T-helper 17 cell (primary cell): Measurements from ENCODE around the gene COG3. TPM values are rescaled to one million over a fixed set of nuclear protein-coding genes. Genes with fewer than 3 reads are reported as not detected.
A peak's percentile ranks its signal among the peaks of the same experiment; 100 is the strongest.

ENCODE experiments used
- ATAC-seq: fragments of 150-1000 bp; cut with Tn5 transposase; 2 replicates; pipeline ENCODE4 v1.10.0; 2021; ENCODE audit warnings: mild to moderate bottlenecking, moderate library complexity
- DNase-seq, 3 donors: peaks; one replicate each; pipeline versions ENCODE4 v3.0.0 to v3.0.0-alpha.2; 2020 to 2021
- H3K9me3 ChIP-seq: one replicate; pipeline ENCODE4 v1.7.0; 2013; ENCODE audit warnings: low read length, mild to moderate bottlenecking; ENCODE audit not compliant: control insufficient read depth, poor library complexity, severe bottlenecking
- H3K27ac Mint-ChIP-seq: one replicate; pipeline ENCODE4 v1.8.0; 2022; ENCODE audit warnings: mild to moderate bottlenecking, moderate library complexity, mixed read lengths
- H3K27me3 Mint-ChIP-seq: one replicate; pipeline ENCODE4 v1.8.0; 2022; ENCODE audit warnings: mixed read lengths
- H3K36me3 Mint-ChIP-seq: one replicate; pipeline ENCODE4 v1.8.0; 2022; ENCODE audit warnings: low read depth, mixed read lengths
- H3K4me1 Mint-ChIP-seq: one replicate; pipeline ENCODE4 v1.8.0; 2022; ENCODE audit warnings: mild to moderate bottlenecking, mixed read lengths
- H3K4me3 Mint-ChIP-seq: one replicate; pipeline ENCODE4 v1.8.0; 2022; ENCODE audit warnings: mild to moderate bottlenecking, moderate library complexity, mixed read lengths
- total RNA-seq, 4 donors: library from RNA in 2 of 4; stranded (reverse) in 2 of 4; gene quantifications; one replicate each; pipeline ENCODE4 v1.2.3 and lab custom pipeline; 2022 to 2026

The COG3 gene
- total RNA-seq, 2 donors from 2014 or later = 42.5 to 50.8 TPM

DNA sequence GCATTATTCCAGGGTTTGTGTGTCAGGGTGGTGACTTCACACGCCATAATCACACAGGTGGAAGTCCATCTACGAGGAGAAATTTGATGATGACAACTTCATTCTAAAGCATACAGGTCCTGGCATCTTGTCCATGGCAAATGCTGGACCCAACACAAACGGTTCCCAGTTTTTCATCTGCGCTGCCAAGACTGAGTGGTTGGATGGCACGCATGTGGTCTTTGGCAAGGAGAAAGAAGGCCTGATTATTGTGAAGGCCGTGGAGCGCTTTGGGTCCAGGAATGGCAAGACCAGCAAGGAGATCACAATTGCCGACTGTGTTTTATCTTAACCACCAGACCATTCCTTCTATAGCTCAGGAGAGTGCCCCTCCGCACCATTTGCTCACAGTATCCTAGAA, 28.4 kb upstream of the COG3 start:
- Mint-ChIP-seq H3K4me3 (no peak overlapping the region), H3K4me1 (peaks cover 5% of the 10 kb centered on the region), H3K36me3 (peaks cover 2% of the 10 kb centered on the region), H3K27ac (no peak overlapping the region), H3K27me3 (no peaks in the 10 kb centered on the region)
- no peak for ATAC-seq
- DNase-seq = no peak
- H3K9me3 ChIP-seq = no peaks in the 10 kb centered on the region

DNA sequence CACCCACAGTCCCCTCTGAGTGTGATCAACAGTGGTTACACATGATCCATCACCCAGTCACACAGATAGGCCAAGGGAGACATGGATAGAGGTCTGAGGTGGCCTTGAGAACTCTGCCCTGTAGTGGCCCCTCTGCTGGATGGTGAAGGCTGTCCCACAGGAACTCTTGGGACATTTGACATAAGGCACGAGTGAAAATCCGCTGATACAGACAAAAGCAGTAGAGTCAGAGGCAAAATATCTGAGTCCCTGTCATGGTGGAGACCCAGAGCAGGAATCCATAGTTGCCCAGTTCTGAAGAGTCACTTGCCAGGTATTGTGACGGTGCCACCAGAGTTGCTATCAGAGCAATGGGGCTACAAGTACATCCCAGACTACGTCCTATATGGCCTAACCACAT, 27.8 kb upstream of the COG3 start:
- Mint-ChIP-seq H3K4me1 (peaks cover 9% of the 10 kb centered on the region), H3K4me3 (no peak overlapping the region), H3K27ac (no peak overlapping the region), H3K36me3 (no peaks in the 10 kb centered on the region), H3K27me3 (no peaks in the 10 kb centered on the region)
- DNase-seq (no peak), ATAC-seq (no peak)
- no peaks in the 10 kb centered on the region for H3K9me3 ChIP-seq

DNA sequence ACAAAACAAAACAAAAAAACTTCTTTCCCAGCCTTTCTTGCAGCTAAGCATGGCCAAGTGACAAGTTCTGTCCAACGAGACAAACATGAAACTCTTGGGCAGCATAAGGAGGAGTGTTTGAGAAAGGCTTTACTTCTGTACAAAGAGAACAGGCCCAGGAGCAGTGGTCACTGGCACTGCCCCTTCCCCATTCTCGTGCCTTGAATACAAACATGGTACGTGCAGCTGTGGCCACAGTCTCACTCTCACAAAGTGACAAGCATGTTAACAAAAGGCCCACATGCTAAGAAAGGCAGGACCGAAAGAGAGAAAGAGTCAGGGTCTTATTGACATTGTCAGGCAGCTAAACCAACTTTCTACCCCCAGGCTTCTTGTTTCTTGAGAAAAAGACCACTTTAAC, 26.8 kb upstream of the COG3 start:
- ATAC-seq (no peak), DNase-seq (no peak)
- H3K9me3 ChIP-seq = no peaks in the 10 kb centered on the region
- no peak overlapping the region for H3K4me3 Mint-ChIP-seq
- H3K27me3 Mint-ChIP-seq = no peaks in the 10 kb centered on the region
- H3K4me1 Mint-ChIP-seq = peaks cover 12% of the 10 kb centered on the region
- H3K27ac Mint-ChIP-seq = no peak overlapping the region
- H3K36me3 Mint-ChIP-seq = no peaks in the 10 kb centered on the region

DNA sequence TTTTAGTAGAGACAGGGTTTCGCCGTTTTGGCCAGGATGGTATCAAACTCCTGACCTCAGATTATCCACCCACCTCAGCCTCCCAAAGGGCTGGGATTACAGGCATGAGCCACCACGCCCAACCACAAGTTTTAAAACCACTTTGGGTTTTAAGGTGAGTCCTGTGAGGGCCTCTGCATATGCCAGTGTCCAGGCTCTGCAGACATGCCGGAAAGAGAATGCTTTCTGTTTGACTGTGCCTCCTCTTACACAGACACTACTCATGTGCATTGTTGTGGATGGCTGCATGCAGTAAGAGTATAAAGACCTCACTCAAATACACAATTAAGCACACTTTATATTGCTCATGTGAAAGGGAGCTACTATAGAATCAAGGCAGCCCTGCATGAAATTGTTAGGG, 25.7 kb upstream of the COG3 start:
- Mint-ChIP-seq H3K27me3 (no peaks in the 10 kb centered on the region), H3K36me3 (peaks cover 3% of the 10 kb centered on the region), H3K4me3 (no peak overlapping the region), H3K27ac (no peak overlapping the region), H3K4me1 (peaks cover 12% of the 10 kb centered on the region)
- H3K9me3 ChIP-seq = no peaks in the 10 kb centered on the region
- ATAC-seq (no peak), DNase-seq (no peak)

DNA sequence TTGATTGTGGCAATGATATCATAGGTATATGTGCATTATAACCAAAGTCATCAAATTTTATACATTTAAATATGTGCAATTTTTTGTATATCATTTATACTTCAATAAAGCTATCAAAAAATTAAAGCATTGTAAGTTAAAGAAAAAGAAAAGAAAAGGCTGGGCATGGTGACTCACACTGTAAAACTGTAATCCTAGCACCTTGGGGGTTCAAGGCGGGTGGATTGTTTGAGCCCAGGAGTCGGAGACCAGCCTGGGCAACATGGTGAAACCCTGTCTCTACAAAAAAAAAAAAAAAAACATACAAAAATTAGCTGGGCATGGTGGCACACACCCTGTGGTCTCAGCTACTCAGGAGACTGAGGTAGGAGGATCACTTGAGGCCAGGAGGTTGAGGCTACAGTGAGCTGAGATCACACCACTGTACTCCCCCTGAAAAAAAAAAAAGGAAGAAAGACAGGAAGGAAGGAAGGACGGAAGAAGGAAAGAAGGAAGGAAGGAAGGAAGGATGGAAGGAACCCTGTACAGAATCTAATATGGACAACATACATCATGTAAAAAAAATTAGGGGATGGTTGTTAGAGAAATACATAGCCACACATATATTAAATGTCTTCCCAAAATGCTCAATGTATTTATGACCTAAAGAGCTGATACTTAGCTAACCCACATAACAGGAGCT, 24.8 kb upstream of the COG3 start:
- ATAC-seq (no peak), DNase-seq (no peak)
- H3K9me3 ChIP-seq = no peaks in the 10 kb centered on the region
- Mint-ChIP-seq H3K27ac (no peak overlapping the region), H3K4me1 (peaks cover 12% of the 10 kb centered on the region), H3K27me3 (no peaks in the 10 kb centered on the region), H3K36me3 (peaks cover 3% of the 10 kb centered on the region), H3K4me3 (no peak overlapping the region)

DNA sequence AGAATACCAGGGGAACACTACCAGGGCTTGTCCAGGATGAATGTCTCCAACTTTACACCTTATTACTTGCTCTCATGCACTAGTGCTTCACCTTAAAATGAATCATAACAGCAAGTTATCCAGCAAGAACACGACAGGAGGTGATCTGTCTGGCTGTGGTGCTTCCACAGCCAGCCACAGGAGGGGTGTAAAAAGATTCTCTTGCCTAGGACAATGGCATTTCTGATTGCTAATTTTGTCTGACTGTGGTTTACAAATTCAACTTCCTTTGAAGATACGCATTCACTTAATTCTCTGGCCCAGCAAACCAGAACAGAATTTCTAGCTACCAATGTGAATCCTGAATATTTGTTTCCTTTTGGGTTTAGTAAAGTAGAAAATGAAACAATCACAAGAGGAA, 23.1 kb upstream of the COG3 start:
- Mint-ChIP-seq H3K4me3 (no peak overlapping the region), H3K27me3 (peaks cover 15% of the 10 kb centered on the region), H3K4me1 (peaks cover 12% of the 10 kb centered on the region), H3K36me3 (peaks cover 3% of the 10 kb centered on the region), H3K27ac (no peak overlapping the region)
- peak; percentile 42 for ATAC-seq
- DNase-seq = no peak
- H3K9me3 ChIP-seq = no peaks in the 10 kb centered on the region

DNA sequence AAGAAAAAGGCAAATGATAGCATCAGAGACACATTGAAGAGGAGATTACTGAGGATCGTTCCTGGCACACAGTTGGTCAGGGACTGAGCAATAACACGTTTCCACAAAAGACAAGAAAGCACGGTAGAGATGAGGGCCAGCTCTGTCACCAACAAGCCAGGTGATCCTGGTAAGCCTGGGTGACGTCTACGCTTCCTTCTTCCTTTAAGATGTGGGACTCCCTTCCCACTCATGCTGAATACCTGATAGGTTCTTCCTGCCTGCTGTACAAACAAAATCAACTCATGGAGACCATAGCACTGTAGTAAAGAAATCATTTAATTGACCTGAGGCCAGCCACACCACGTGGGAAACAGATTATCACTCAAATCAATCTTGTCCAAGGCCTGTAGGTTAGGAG, 19.7 kb upstream of the COG3 start:
- H3K27ac Mint-ChIP-seq = no peak overlapping the region
- H3K36me3 Mint-ChIP-seq = peaks cover 5% of the 10 kb centered on the region
- H3K9me3 ChIP-seq = no peaks in the 10 kb centered on the region
- DNase-seq (no peak), ATAC-seq (no peak)
- H3K4me3 Mint-ChIP-seq = no peak overlapping the region
- peaks cover 12% of the 10 kb centered on the region for H3K4me1 Mint-ChIP-seq
- H3K27me3 Mint-ChIP-seq = peaks cover 24% of the 10 kb centered on the region

DNA sequence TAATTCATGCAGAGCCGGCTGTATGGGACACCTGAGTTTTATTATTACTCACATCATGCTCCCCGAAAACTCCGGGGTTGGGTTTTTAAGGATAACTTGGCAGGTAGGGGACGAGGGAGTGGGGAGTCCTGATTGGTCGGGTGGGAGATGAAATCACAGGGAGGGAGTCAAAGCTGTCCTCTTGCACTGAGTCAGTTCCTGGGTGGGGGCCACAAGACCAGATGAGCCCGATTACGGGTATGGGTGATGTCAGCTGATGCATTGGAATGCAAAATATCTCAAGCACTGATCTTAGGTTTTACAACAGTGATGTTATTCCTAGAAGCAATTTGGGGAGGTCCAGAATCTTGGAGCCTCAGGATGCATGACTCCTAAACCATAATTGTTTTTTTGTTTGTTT, 18.6 kb upstream of the COG3 start:
- H3K36me3 Mint-ChIP-seq = peaks cover 5% of the 10 kb centered on the region
- peaks cover 9% of the 10 kb centered on the region for H3K4me1 Mint-ChIP-seq
- H3K4me3 Mint-ChIP-seq = no peak overlapping the region
- no peak overlapping the region for H3K27ac Mint-ChIP-seq
- H3K27me3 Mint-ChIP-seq = peaks cover 24% of the 10 kb centered on the region
- DNase-seq = no peak
- H3K9me3 ChIP-seq = no peaks in the 10 kb centered on the region
- no peak for ATAC-seq

DNA sequence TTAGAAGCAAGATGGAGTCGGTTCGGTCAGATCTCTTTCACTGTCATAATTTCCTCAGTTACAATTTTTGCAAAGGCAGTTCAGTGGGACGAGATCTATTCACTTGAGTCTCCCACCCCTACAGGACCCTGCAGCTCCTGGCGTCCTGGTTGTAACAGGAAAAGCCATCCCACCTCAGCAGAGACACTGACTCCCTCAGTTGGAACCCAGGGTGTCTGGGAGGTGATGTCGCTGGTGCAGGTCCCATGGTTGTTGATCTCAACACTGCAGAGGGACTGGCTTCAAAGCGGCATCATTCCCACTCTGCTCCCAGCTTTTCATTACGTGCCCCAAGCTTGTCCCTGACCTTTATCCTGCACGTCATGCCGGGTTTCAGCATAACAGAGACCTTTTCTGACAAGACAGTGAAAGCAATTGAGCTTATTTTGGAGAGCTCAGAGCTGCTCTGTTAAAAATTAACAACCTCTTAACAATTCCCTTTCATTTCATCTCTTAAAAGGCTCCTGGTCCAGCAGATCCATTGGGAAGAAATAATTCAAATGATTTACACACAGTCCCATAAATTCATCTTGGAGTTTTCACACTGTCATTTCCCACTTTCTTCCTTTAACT, 17.6 kb upstream of the COG3 start:
- peaks cover 24% of the 10 kb centered on the region for H3K27me3 Mint-ChIP-seq
- H3K36me3 Mint-ChIP-seq = peaks cover 5% of the 10 kb centered on the region
- ATAC-seq (no peak), DNase-seq (no peak)
- H3K4me3 Mint-ChIP-seq = no peak overlapping the region
- peaks cover 3% of the 10 kb centered on the region for H3K4me1 Mint-ChIP-seq
- H3K9me3 ChIP-seq = no peaks in the 10 kb centered on the region
- H3K27ac Mint-ChIP-seq = no peak overlapping the region

DNA sequence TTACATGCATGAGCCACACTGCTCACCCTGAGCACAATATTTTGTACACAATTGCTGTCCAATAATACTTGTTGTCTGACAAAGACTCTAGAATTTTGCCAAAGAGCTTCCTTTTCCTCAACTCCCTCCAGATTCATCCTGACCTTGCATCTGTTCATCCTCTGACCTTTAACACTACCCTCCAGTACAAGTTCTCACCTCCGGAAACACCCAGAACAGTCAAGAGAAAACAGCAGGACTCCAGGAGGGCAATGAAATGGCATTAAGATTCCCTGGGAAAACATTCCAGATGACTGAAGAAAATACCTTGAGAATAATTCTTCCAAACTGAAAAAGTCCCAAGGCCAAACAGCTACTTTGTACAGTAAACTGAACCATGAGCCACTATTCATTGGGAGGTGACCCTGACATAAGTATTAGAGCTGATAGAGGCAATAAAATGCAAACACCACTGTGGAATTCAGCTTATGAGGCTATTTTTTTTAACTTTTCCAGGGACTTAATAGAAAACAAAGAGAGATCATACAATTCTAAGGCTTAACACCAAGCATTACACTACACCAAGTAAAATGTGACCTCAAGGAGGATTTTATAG, 15.7 kb upstream of the COG3 start:
- no peaks in the 10 kb centered on the region for H3K9me3 ChIP-seq
- peaks cover 5% of the 10 kb centered on the region for H3K36me3 Mint-ChIP-seq
- DNase-seq (no peak), ATAC-seq (no peak)
- H3K4me3 Mint-ChIP-seq = no peak overlapping the region
- peaks cover 2% of the 10 kb centered on the region for H3K4me1 Mint-ChIP-seq
- no peak overlapping the region for H3K27ac Mint-ChIP-seq
- peaks cover 24% of the 10 kb centered on the region for H3K27me3 Mint-ChIP-seq

DNA sequence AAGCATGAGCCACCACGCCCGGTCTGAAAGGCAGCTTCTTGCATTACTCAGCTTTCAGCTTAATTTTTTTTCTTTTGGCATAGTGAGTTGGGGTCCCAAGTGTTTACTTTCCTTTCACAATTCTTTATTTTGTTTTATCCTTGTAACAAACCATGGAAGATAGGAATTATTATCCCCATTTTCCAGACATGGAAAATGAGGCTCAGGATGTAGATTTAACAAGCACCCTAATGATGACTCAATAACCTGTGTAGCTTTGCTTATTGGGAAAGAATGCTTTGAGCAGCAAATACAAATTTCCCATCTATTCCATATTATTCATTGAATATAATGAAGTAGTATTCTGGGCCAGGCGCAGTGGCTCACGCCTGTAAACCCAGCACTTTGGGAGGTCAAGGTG, 13.5 kb upstream of the COG3 start:
- DNase-seq (no peak), ATAC-seq (no peak)
- H3K4me1 Mint-ChIP-seq = peaks cover 2% of the 10 kb centered on the region
- H3K27me3 Mint-ChIP-seq = peaks cover 13% of the 10 kb centered on the region
- H3K36me3 Mint-ChIP-seq = peaks cover 5% of the 10 kb centered on the region
- H3K9me3 ChIP-seq = no peaks in the 10 kb centered on the region
- H3K27ac Mint-ChIP-seq = no peak overlapping the region
- no peak overlapping the region for H3K4me3 Mint-ChIP-seq

DNA sequence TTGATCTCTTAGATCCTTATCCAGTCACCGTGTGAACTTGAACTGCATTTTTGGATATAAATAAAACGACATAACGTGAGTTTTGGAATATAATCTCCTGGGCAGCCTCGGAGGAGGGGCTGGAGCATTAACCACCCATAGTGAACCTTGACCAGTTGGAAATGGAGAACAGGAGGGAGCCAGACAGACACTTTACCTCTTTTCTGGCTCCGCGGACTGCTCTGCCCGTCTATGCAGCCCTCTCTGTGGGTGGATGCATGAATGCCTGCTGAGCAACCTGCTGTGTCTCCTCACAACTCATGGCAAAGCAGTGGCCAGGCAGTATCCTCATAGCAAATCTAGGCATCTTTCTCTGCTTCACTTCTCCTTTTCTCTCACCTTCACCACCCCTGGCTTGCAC, 10.5 kb upstream of the COG3 start:
- no peak overlapping the region for H3K4me3 Mint-ChIP-seq
- no peak overlapping the region for H3K27ac Mint-ChIP-seq
- DNase-seq (no peak), ATAC-seq (no peak)
- H3K9me3 ChIP-seq = no peaks in the 10 kb centered on the region
- H3K4me1 Mint-ChIP-seq = no peaks in the 10 kb centered on the region
- H3K36me3 Mint-ChIP-seq = peaks cover 5% of the 10 kb centered on the region
- peaks cover under 1% of the 10 kb centered on the region for H3K27me3 Mint-ChIP-seq

DNA sequence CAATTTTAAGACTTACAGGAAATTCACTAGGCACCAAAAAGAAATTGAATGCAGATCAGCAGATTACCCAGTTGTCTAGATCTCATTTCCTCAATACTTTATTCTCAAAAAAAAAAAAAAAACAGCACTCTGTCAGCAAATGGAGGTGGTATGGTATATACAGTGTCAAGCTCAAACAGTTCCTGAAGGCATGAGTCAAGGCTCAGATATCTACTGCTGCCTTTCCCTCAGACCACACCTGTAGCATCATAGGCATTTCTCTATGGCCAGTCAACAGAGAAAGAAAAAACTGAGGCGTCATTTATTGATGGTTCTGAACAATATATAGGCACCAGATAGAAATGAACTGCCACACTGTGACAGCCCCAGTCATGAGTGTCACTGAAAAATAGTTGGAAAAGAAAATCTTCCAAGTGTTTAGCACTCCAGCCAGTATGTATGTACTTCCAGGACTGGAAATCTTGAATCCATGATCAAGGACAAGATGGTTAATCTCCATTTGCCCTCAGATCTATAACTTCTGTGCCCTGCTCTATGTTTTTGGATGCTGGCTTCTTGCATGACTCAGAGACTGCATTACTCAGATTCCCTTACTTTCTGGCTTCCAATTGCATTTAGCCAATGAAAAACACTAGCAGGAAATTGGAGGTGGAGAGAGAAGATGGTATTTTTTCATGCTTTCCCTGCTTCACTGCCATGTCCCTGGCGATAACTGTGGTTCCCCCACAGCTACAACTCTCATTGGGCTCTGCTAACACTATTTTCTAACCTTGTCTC, 8.4 kb upstream of the COG3 start:
- DNase-seq (no peak), ATAC-seq (no peak)
- H3K27me3 Mint-ChIP-seq = no peaks in the 10 kb centered on the region
- no peak overlapping the region for H3K4me3 Mint-ChIP-seq
- H3K36me3 Mint-ChIP-seq = peaks cover 5% of the 10 kb centered on the region
- no peaks in the 10 kb centered on the region for H3K9me3 ChIP-seq
- no peak overlapping the region for H3K27ac Mint-ChIP-seq
- no peaks in the 10 kb centered on the region for H3K4me1 Mint-ChIP-seq
